Measurements from ENCODE around the gene BBC3.

Gene BBC3

GRCh38 chr19:47231215-47232054 is 436 bp upstream of the BBC3 start:
- DNase-seq (ENCODE audit: low read depth, low spot score) = no peak

GRCh38 chr19:47230054-47230920 is 712 bp downstream of the BBC3 start:
- DNase-seq (ENCODE audit: low read depth, low spot score) = no peak

- no peak for DNase-seq (ENCODE audit: low read depth, low spot score)
Measured at GRCh38 chr19:47229676-47230053, 1.3 kb downstream of the BBC3 start.

- DNase-seq (ENCODE audit: low read depth, low spot score) = no peak
Measured at GRCh38 chr19:47228937-47229675, 1.9 kb downstream of the BBC3 start.

GRCh38 chr19:47228168-47228936 is 2.6 kb downstream of the BBC3 start:
- no peak for DNase-seq (ENCODE audit: low read depth, low spot score)

GRCh38 chr19:47227352-47228167 is 3.4 kb downstream of the BBC3 start:
- peak; percentile 97 for DNase-seq (ENCODE audit: low read depth, low spot score)

GRCh38 chr19:47226426-47227351 is 4.3 kb downstream of the BBC3 start:
- DNase-seq (ENCODE audit: low read depth, low spot score) = no peak

GRCh38 chr19:47225746-47226425 is 5.1 kb downstream of the BBC3 start:
- DNase-seq (ENCODE audit: low read depth, low spot score) = no peak

GRCh38 chr19:47221890-47222289 is 9.1 kb downstream of the BBC3 start:
- no peak for DNase-seq (ENCODE audit: low read depth, low spot score)

GRCh38 chr19:47221080-47221841 is 9.7 kb downstream of the BBC3 start:
- DNase-seq (ENCODE audit: low read depth, low spot score) = no peak

GRCh38 chr19:47215581-47215980 is 15.4 kb downstream of the BBC3 start:
- DNase-seq (ENCODE audit: low read depth, low spot score) = no peak

- no peak for DNase-seq (ENCODE audit: low read depth, low spot score)
Measured at GRCh38 chr19:47210689-47211316, 20.2 kb downstream of the BBC3 start.

- DNase-seq (ENCODE audit: low read depth, low spot score) = no peak
Measured at GRCh38 chr19:47210180-47210490, 20.9 kb downstream of the BBC3 start.

- no peak for DNase-seq (ENCODE audit: low read depth, low spot score)
Measured at GRCh38 chr19:47209319-47210179, 21.4 kb downstream of the BBC3 start.

GRCh38 chr19:47203254-47203653 is 27.7 kb downstream of the BBC3 start:
- no peak for DNase-seq (ENCODE audit: low read depth, low spot score)

GRCh38 chr19:47200530-47200929 is 30.5 kb downstream of the BBC3 start:
- DNase-seq (ENCODE audit: low read depth, low spot score) = no peak

GRCh38 chr19:47197141-47197540 is 33.9 kb downstream of the BBC3 start:
- no peak for DNase-seq (ENCODE audit: low read depth, low spot score)

Data from iPS DF 19.7 (cell line).